Inflammatory macrophage treated with lipopolysaccharide for 4 hours (primary cell): ENCODE measurements around the gene KIF26B.
"Not testable (repeated sequence)": the region's sequence is repeated elsewhere in the genome, so short reads cannot be mapped to it uniquely, and the experiment has no call there.

Experiments used
- DNase-seq: peaks from one replicate; pipeline ENCODE4 v3.0.0-alpha.2; 2020

KIF26B gene

GRCh38 chr1:245690156-245690690 is 535.4 kb downstream of the KIF26B start:
- peak; percentile 37 for DNase-seq

- no peak for DNase-seq
These were observed 536.3 kb downstream of the KIF26B start for GRCh38 chr1:245690946-245691541.

GRCh38 chr1:245691897-245692296 is 537.1 kb downstream of the KIF26B start:
- no peak for DNase-seq

- no peak for DNase-seq
These were observed 537.5 kb downstream of the KIF26B start for GRCh38 chr1:245692318-245692717.

GRCh38 chr1:245693116-245693793 is 538.5 kb downstream of the KIF26B start:
- DNase-seq: no peak

GRCh38 chr1:245693941-245694752 is 539.4 kb downstream of the KIF26B start:
- no peak for DNase-seq

GRCh38 chr1:245694753-245695195 is 540.0 kb downstream of the KIF26B start:
- DNase-seq: no peak

GRCh38 chr1:245695211-245695610 is 540.4 kb downstream of the KIF26B start:
- no peak for DNase-seq

- not testable (repeated sequence) for DNase-seq
These were observed 540.9 kb downstream of the KIF26B start for GRCh38 chr1:245695701-245696100.

- DNase-seq: no peak
These were observed 543.3 kb downstream of the KIF26B start for GRCh38 chr1:245698116-245698515.

GRCh38 chr1:245698860-245699259 is 544.1 kb downstream of the KIF26B start:
- DNase-seq: no peak

- no peak for DNase-seq
These were observed 545.8 kb downstream of the KIF26B start for GRCh38 chr1:245700631-245701030.

GRCh38 chr1:245701631-245702030 is 546.8 kb downstream of the KIF26B start:
- DNase-seq: no peak

GRCh38 chr1:245702346-245702745 is 547.6 kb downstream of the KIF26B start:
- DNase-seq: no peak

GRCh38 chr1:245704341-245704740 is 549.6 kb downstream of the KIF26B start:
- no peak for DNase-seq

GRCh38 chr1:245704765-245705164 is 550.0 kb downstream of the KIF26B start:
- DNase-seq: no peak

- DNase-seq: no peak
These were observed 553.2 kb downstream of the KIF26B start for GRCh38 chr1:245707941-245708340.

GRCh38 chr1:245710961-245711903 is 556.4 kb downstream of the KIF26B start:
- DNase-seq: no peak

GRCh38 chr1:245714027-245714426 is 559.2 kb downstream of the KIF26B start:
- DNase-seq: not testable (repeated sequence)

- DNase-seq: no peak
These were observed 560.5 kb downstream of the KIF26B start for GRCh38 chr1:245715291-245715701.

- no peak for DNase-seq
These were observed 561.2 kb downstream of the KIF26B start for GRCh38 chr1:245715970-245716369.

- DNase-seq: no peak
These were observed 561.8 kb downstream of the KIF26B start for GRCh38 chr1:245716561-245716960.
